ENCODE data around the gene PLA2G3.

DNA sequence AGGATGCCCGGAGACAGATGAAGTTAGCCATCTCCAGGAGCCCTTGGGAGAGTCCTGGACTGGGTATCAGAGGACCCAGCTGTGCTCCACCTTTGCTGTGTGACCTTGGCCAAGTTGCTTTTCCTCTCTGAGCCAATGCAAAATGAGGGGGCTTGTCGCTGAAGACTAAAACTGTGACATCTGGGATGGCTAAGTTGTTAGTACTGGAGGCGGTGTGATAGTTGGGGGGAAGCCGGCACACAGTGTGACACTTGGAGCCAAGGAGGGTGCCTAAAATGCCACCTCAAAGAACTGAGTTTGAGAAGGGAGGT, 17.1 kb downstream of the PLA2G3 start:
- TF ChIP-seq CTCF (IDR thresholded peaks at IDR 0.05) (no peak), ZFX (IDR thresholded peaks at IDR 0.05; ENCODE audit: borderline replicate concordance) (no peak)

Measured in 22Rv1 (cell line).